GM12878 (cell line): ENCODE data around the gene BICRA. TPM values are rescaled to one million over a fixed set of nuclear protein-coding genes. Genes with fewer than 3 reads are reported as not detected.
"Not testable (repeated sequence)": the region's sequence is repeated elsewhere in the genome, so short reads cannot be mapped to it uniquely, and the experiment has no call there.

ENCODE experiments used
- ATAC-seq: fragments of 200-7000 bp; cut with Tn5 transposase; 3 replicates; pipeline ENCODE4 v1.9.1; 2020; ENCODE audit warnings: mild to moderate bottlenecking, moderate library complexity
- BruUV-seq: library from RNA; stranded (reverse); fragments of 400-500 nt; replicated peaks from 2 replicates; lab custom pipeline; 2021; lab: Mats Ljungman, UMichigan
- CTCF ChIA-PET: fragments of 300-600 bp; sonication (Branson Sonifier 250); formaldehyde crosslinking; extraction: SDS; loops from one replicate; lab custom pipeline; 2021; ENCODE audit warnings: inconsistent platforms; lab: Yijun Ruan, JAX
- POLR2A ChIA-PET: fragments of 350-600 bp; formaldehyde crosslinking; extraction: SDS; loops from one replicate; lab custom pipeline; 2021; ENCODE audit warnings: inconsistent platforms; lab: Charles Lee
- RAD21 ChIA-PET: fragments of 300-600 bp; sonication (Branson Sonifier 250); formaldehyde crosslinking; loops from one replicate; lab custom pipeline; 2023; ENCODE audit warnings: antibody characterized with exemption; ENCODE audit not compliant: unreplicated experiment; lab: Charles Lee
- SMC1A ChIA-PET: fragments of 300-600 bp; sonication (Branson Sonifier 250); formaldehyde crosslinking; loops from one replicate; lab custom pipeline; 2023; ENCODE audit not compliant: unreplicated experiment, uncharacterized antibody; lab: Charles Lee
- DNase-seq: peaks from one replicate; pipeline ENCODE4 v3.0.0-alpha.2; 2011; ENCODE audit warnings: low read depth, low spot score
- FAIRE-seq: peaks from 3 replicates; lab custom pipeline; 2011; peaks lifted over from hg19 to GRCh38; lab: Jason Lieb, UNC
- H2AFZ ChIP-seq: 2 replicates; pipeline ENCODE4 v1.6.0; 2011; ENCODE audit warnings: low read depth, low read length, control low read depth; ENCODE audit not compliant: control insufficient read depth
- H3K27ac ChIP-seq: 2 replicates; pipeline ENCODE4 v1.5.1; 2011; ENCODE audit warnings: control low read depth; ENCODE audit not compliant: control insufficient read depth, insufficient read depth
- H3K27me3 ChIP-seq, 2 experiments: replicated peaks in 1 of 2; 2 replicates each; pipeline versions ENCODE4 v1.6.0 to v1.6.1; 2011; ENCODE audit warnings: low read length in 1 of 2; ENCODE audit not compliant: control insufficient read depth in 2 of 2, insufficient read depth in 2 of 2
- H3K36me3 ChIP-seq, 2 experiments: 2 replicates each; pipeline ENCODE4 v1.5.1; 2011; ENCODE audit warnings: low read length in 1 of 2; ENCODE audit not compliant: control insufficient read depth in 2 of 2, insufficient read depth in 2 of 2
- H3K4me1 ChIP-seq: 2 replicates; pipeline ENCODE4 v1.6.1; 2011; ENCODE audit warnings: mild to moderate bottlenecking, low read length, moderate library complexity, mixed read lengths; ENCODE audit not compliant: control insufficient read depth, insufficient read depth
- H3K4me2 ChIP-seq: 2 replicates; pipeline ENCODE4 v1.6.0; 2011; ENCODE audit warnings: control low read depth; ENCODE audit not compliant: control insufficient read depth, insufficient read depth
- H3K4me3 ChIP-seq: fragments of 200-600 bp; sonication (generic); 2 replicates; pipeline ENCODE4 v1.5.1; 2016
- H3K79me2 ChIP-seq: 2 replicates; pipeline ENCODE4 v1.6.0; 2011; ENCODE audit warnings: low read length; ENCODE audit not compliant: control insufficient read depth, insufficient read depth
- H3K9ac ChIP-seq: 2 replicates; pipeline ENCODE4 v1.8.0; 2011; ENCODE audit warnings: low read length, control low read depth, mixed read lengths; ENCODE audit not compliant: control insufficient read depth, insufficient read depth
- H3K9me3 ChIP-seq: replicated peaks from 3 replicates; pipeline ENCODE4 v1.5.1; 2011; ENCODE audit warnings: mild to moderate bottlenecking, low read length; ENCODE audit not compliant: control insufficient read depth, insufficient read depth
- H4K20me1 ChIP-seq: 2 replicates; pipeline ENCODE4 v1.6.0; 2011; ENCODE audit not compliant: control insufficient read depth, insufficient read depth
- CHD2 ChIP-seq: IDR thresholded peaks from 2 replicates; pipeline ENCODE4 v1.6.1; 2011; ENCODE audit warnings: low read depth, low read length, improper control_type of control experiment, borderline replicate concordance
- IRF4 ChIP-seq: IDR thresholded peaks from 2 replicates; pipeline ENCODE4 v1.6.1; 2011; ENCODE audit warnings: low read depth, low read length
- LARP7 ChIP-seq: fragments of 450-650 bp; IDR thresholded peaks from 2 replicates; pipeline ENCODE4 v1.6.1; 2017; ENCODE audit warnings: mild to moderate bottlenecking
- NR2C1 ChIP-seq: fragments of 450-650 bp; IDR thresholded peaks from 2 replicates; pipeline ENCODE4 v1.6.1; 2017; ENCODE audit warnings: antibody characterized with exemption, mild to moderate bottlenecking, moderate library complexity
- ZNF24 ChIP-seq: fragments of 450-650 bp; IDR thresholded peaks from 2 replicates; pipeline ENCODE4 v1.6.1; 2017; ENCODE audit warnings: antibody characterized with exemption, mild to moderate bottlenecking
- WGBS: methylation state at CpG from one replicate; pipeline ENCODE4 v1.1.6; 2016; ENCODE audit warnings: low lambda C conversion rate; ENCODE audit not compliant: insufficient replicate concordance, insufficient coverage; ENCODE audit errors: missing lambda C conversion rate; 5-methylcytosine and 5-hydroxymethylcytosine counted together
- in situ Hi-C: fragments of 300-500 bp; cut with MboI; formaldehyde crosslinking; loops from 9 replicates; pipeline ENCODE4 v1.14.3; 2018; ENCODE audit warnings: mixed read lengths
- intact Hi-C: fragments of 100-400 bp; cut with micrococcal nuclease; formaldehyde crosslinking; loops from one replicate; pipeline ENCODE4 v1.14.2; 2022; ENCODE audit not compliant: unreplicated experiment
- polyA plus RNA-seq, 11 experiments: library from polyadenylated mRNA; depleted of rRNA in 4 of 11; unstranded in 6 of 11; stranded (reverse) in 5 of 11; fragments of >200 nt; fragmentation: Nextera tagmentation in 4 of 11; fragmentation: Illumina TruSeq in 1 of 11; extraction: Ambion mirVana in 4 of 11; extraction: Trizol in 1 of 11; gene quantifications; 1 replicate in 1 of 11; 2 replicates in 10 of 11; pipeline versions ENCODE4 v1.2.1 to v1.2.3, GENCODE V29; 2011 to 2016; ENCODE audit warnings: inconsistent platforms in 2 of 11, missing spikeins in 2 of 11, low read depth in 1 of 11
- total RNA-seq, 4 experiments: library from RNA; depleted of rRNA in 3 of 4; stranded (reverse); fragments of >200 nt in 3 of 4; fragmentation: Illumina TruSeq in 1 of 4; extraction: Trizol in 1 of 4; gene quantifications; 2 replicates each; pipeline versions ENCODE4 v1.2.1 to v1.2.3, GENCODE V29; 2013 to 2021
- TF ChIP-seq, protein P1 (sequence below): IDR thresholded peaks from 2 replicates; pipeline ENCODE4 v1.6.1; 2012; ENCODE audit warnings: low read depth, low read length, improper control_type of control experiment
- TF ChIP-seq, protein P2 (sequence below): fragments of 450-650 bp; IDR thresholded peaks from 2 replicates; pipeline ENCODE4 v1.6.1; 2017; ENCODE audit warnings: antibody characterized with exemption, mild to moderate bottlenecking, moderate library complexity
- TF ChIP-seq, protein P3 (sequence below): fragments of 450-650 bp; IDR thresholded peaks from 2 replicates; pipeline ENCODE4 v1.6.1; 2014; ENCODE audit warnings: mild to moderate bottlenecking

The BICRA gene
- total and polyA plus RNA-seq, 10 of the 15 experiments (the other 5 are each of a cell fraction or from before 2014, with no cell fraction given), result 0.11 to 15.3 (median 1.3) TPM

DNA sequence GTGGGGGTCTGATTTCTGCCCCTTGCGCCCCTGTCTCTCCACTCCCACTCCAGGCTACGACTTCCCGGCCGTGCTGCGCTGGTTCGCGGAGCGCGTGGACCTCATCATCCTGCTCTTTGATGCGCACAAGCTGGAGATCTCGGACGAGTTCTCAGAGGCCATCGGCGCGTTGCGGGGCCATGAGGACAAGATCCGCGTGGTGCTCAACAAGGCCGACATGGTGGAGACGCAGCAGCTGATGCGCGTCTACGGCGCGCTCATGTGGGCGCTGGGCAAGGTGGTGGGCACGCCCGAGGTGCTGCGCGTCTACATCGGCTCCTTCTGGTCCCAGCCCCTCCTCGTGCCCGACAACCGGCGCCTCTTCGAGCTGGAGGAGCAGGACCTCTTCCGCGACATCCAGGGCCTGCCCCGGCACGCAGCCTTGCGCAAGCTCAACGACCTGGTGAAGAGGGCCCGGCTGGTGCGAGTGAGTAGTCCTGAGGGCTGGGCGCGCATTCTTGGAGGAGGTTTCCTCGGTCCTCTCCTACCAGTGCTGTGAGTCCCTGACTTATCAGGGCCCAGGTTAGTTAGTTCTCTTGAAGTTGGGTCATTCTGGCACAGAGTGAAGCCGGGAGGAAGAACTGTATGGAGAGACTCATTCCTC, 116.9 kb downstream of the BICRA start (continued):
- TF ChIP-seq, protein P1, sequence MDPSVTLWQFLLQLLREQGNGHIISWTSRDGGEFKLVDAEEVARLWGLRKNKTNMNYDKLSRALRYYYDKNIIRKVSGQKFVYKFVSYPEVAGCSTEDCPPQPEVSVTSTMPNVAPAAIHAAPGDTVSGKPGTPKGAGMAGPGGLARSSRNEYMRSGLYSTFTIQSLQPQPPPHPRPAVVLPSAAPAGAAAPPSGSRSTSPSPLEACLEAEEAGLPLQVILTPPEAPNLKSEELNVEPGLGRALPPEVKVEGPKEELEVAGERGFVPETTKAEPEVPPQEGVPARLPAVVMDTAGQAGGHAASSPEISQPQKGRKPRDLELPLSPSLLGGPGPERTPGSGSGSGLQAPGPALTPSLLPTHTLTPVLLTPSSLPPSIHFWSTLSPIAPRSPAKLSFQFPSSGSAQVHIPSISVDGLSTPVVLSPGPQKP, result no peak
- no peak for TF ChIP-seq ZNF24
- no peak for TF ChIP-seq IRF4
- TF ChIP-seq CHD2, result no peak
- TF ChIP-seq, all 136 proteins: peak for 0

DNA sequence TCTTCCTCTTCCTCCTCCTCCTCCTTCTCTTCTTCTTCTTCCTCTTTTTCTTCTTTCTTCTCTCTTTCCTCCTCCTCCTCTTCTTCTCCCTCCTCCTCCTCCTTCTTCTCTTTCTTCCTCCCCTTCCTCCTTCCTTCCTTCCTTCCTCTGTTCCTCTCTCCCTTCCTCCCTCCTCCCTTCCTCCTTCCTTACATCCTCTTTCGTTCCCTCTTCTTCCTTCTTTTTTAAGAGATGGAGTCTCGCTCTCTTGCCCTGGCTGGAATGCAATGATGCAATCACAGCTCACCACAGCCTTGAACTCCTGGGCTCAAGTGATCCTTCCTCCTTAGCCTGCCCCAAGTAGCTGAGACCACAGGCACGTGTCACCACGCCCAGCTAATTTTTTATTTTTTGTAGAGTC, 117.5 kb downstream of the BICRA start:
- no TSS peak for BruUV-seq
- Histone ChIP-seq H3K9ac (no peak overlapping the region), H3K4me2 (no peak overlapping the region), H3K4me3 (no peak overlapping the region), H3K79me2 (no peaks in the 10 kb centered on the region), H4K20me1 (no peaks in the 10 kb centered on the region), H3K36me3 (no peaks in the 10 kb centered on the region), H3K27me3 (0 out of 4 replicates have a peak, but pooled peaks cover 0 to 2% of the 10 kb centered on the region in 2 experiments), H2AFZ (no peak overlapping the region), H3K4me1 (no peaks in the 10 kb centered on the region), H3K27ac (no peak overlapping the region), H3K9me3 (no peaks in the 10 kb centered on the region; the same call in 2 of the 3 replicates)
- DNase-seq (no peak), ATAC-seq (no peak), FAIRE-seq (no peak)
- ChIA-PET CTCF (no interaction called here), POLR2A (no interaction called here), SMC1A (no interaction called here), RAD21 (no interaction called here)
- 42% methylated on average over 4 of the region's 4 CpGs for WGBS
- in situ Hi-C loops, result no loop called here
- intact Hi-C loops, result no loop called here
- no peak for TF ChIP-seq NR2C1
- TF ChIP-seq, protein P2, sequence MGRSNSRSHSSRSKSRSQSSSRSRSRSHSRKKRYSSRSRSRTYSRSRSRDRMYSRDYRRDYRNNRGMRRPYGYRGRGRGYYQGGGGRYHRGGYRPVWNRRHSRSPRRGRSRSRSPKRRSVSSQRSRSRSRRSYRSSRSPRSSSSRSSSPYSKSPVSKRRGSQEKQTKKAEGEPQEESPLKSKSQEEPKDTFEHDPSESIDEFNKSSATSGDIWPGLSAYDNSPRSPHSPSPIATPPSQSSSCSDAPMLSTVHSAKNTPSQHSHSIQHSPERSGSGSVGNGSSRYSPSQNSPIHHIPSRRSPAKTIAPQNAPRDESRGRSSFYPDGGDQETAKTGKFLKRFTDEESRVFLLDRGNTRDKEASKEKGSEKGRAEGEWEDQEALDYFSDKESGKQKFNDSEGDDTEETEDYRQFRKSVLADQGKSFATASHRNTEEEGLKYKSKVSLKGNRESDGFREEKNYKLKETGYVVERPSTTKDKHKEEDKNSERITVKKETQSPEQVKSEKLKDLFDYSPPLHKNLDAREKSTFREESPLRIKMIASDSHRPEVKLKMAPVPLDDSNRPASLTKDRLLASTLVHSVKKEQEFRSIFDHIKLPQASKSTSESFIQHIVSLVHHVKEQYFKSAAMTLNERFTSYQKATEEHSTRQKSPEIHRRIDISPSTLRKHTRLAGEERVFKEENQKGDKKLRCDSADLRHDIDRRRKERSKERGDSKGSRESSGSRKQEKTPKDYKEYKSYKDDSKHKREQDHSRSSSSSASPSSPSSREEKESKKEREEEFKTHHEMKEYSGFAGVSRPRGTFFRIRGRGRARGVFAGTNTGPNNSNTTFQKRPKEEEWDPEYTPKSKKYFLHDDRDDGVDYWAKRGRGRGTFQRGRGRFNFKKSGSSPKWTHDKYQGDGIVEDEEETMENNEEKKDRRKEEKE, result no peak
- TF ChIP-seq, protein P3, sequence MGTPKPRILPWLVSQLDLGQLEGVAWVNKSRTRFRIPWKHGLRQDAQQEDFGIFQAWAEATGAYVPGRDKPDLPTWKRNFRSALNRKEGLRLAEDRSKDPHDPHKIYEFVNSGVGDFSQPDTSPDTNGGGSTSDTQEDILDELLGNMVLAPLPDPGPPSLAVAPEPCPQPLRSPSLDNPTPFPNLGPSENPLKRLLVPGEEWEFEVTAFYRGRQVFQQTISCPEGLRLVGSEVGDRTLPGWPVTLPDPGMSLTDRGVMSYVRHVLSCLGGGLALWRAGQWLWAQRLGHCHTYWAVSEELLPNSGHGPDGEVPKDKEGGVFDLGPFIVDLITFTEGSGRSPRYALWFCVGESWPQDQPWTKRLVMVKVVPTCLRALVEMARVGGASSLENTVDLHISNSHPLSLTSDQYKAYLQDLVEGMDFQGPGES, result no peak
- TF ChIP-seq LARP7, result no peak

DNA sequence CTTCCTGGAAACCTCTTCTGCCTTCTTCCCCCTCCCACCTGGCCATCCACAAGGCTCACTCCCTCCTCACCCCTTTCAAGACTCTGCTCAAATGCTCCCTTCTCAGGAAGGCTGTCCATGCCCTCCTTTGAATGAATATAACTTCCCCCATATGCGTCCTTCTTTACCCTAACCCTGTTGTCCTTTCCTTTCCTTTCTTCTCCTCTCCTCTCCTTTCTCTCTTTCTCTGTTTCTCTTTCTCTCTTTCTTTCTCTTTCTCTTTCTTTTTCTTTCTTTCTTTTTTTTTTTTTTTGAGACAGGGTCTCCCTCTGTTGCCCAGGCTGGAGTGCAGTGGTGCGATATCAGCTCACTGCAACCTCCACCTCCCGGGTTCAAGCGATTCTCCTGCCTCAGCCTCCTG, 119.4 kb downstream of the BICRA start:
- SMC1A ChIA-PET, H3K9ac ChIP-seq, DNase-seq, intact Hi-C loops, H3K4me3 ChIP-seq, H3K4me1 ChIP-seq, FAIRE-seq, H3K79me2 ChIP-seq, RAD21 ChIA-PET, H4K20me1 ChIP-seq, in situ Hi-C loops, ATAC-seq, CTCF ChIA-PET, H2AFZ ChIP-seq, H3K27me3 ChIP-seq, POLR2A ChIA-PET, H3K9me3 ChIP-seq, H3K27ac ChIP-seq, H3K36me3 ChIP-seq, BruUV-seq, H3K4me2 ChIP-seq: not testable (repeated sequence)
- 78% methylated on average over 3 of the region's 4 CpGs for WGBS
